HG02588 (cell line): ENCODE results near the gene ALPL.
"Not testable (repeated sequence)": the region's sequence is repeated elsewhere in the genome, so short reads cannot be mapped to it uniquely, and the experiment has no call there.

ENCODE experiments used
- ATAC-seq: cut with Tn5 transposase; IDR thresholded peaks from one replicate; pipeline ENCODE4 v1.9.1; 2021; ENCODE audit warnings: mild to moderate bottlenecking, moderate library complexity; ENCODE audit not compliant: unreplicated experiment

ALPL gene

GRCh38 chr1:21509351-21510112 lies at the start of gene ALPL:
TSS of gene ALPL (plus strand) at chr1:21509423. CDS start at chr1:21554082, 44,659 bp downstream.
- ATAC-seq = no peak

- not testable (repeated sequence) for ATAC-seq
These were observed 44.1 kb upstream of the ALPL start for GRCh38 chr1:21465127-21465526.

- ATAC-seq = not testable (repeated sequence)
These were observed 41.3 kb upstream of the ALPL start for GRCh38 chr1:21467946-21468345.

GRCh38 chr1:21468599-21468998 lies 40.6 kb upstream of the ALPL start:
- ATAC-seq = no peak

- no peak for ATAC-seq
These were observed 39.6 kb upstream of the ALPL start for GRCh38 chr1:21469581-21469980.

- no peak for ATAC-seq
These were observed 36.4 kb upstream of the ALPL start for GRCh38 chr1:21472861-21473260.

- no peak for ATAC-seq
These were observed 30.9 kb upstream of the ALPL start for GRCh38 chr1:21478356-21478755.

GRCh38 chr1:21483881-21484280 lies 25.3 kb upstream of the ALPL start:
- not testable (repeated sequence) for ATAC-seq

GRCh38 chr1:21489146-21489545 lies 20.1 kb upstream of the ALPL start:
- ATAC-seq = no peak

- no peak for ATAC-seq
These were observed 18.3 kb upstream of the ALPL start for GRCh38 chr1:21490774-21491487.

GRCh38 chr1:21491488-21492355 lies 17.5 kb upstream of the ALPL start:
- ATAC-seq = no peak

GRCh38 chr1:21492356-21492625 lies 16.9 kb upstream of the ALPL start:
- no peak for ATAC-seq

GRCh38 chr1:21494196-21494595 lies 15.0 kb upstream of the ALPL start:
- no peak for ATAC-seq

- ATAC-seq = no peak
These were observed 13.9 kb upstream of the ALPL start for GRCh38 chr1:21495225-21495820.

- ATAC-seq = no peak
These were observed 13.2 kb upstream of the ALPL start for GRCh38 chr1:21496063-21496462.

- no peak for ATAC-seq
These were observed 12.3 kb upstream of the ALPL start for GRCh38 chr1:21496886-21497285.

GRCh38 chr1:21497466-21498061 lies 11.7 kb upstream of the ALPL start:
- no peak for ATAC-seq

- ATAC-seq = no peak
These were observed 9.8 kb upstream of the ALPL start for GRCh38 chr1:21499283-21499950.

GRCh38 chr1:21503706-21504377 lies 5.4 kb upstream of the ALPL start:
- no peak for ATAC-seq

GRCh38 chr1:21506804-21507203 lies 2.4 kb upstream of the ALPL start:
- ATAC-seq = no peak
